NCI-H2171 treated with DMSO at 0.1 percent for 48 hours (cell line): ENCODE measurements around the gene STARD13.

ENCODE experiments used
- DNase-seq: peaks from one replicate; lab custom pipeline; 2025; lab: John Stamatoyannopoulos, UW

STARD13 gene

GRCh38 chr13:33111414-33112110, 174.0 kb downstream of the STARD13 start:
- DNase-seq = no peak

GRCh38 chr13:33110713-33111413, 174.7 kb downstream of the STARD13 start:
- no peak for DNase-seq

GRCh38 chr13:33110386-33110712, 175.2 kb downstream of the STARD13 start:
- DNase-seq = no peak

- DNase-seq = no peak
Observed at GRCh38 chr13:33109801-33110200, 175.8 kb downstream of the STARD13 start.

GRCh38 chr13:33109271-33109697, 176.3 kb downstream of the STARD13 start:
- DNase-seq = no peak

GRCh38 chr13:33108620-33109019, 176.9 kb downstream of the STARD13 start:
- no peak for DNase-seq

GRCh38 chr13:33107361-33107760, 178.2 kb downstream of the STARD13 start:
- no peak for DNase-seq

- DNase-seq = no peak
Observed at GRCh38 chr13:33106656-33107360, 178.7 kb downstream of the STARD13 start.

GRCh38 chr13:33105387-33106005, 180.1 kb downstream of the STARD13 start:
- DNase-seq = no peak

- no peak for DNase-seq
Observed at GRCh38 chr13:33103457-33103856, 182.1 kb downstream of the STARD13 start.

- DNase-seq = no peak
Observed at GRCh38 chr13:33101835-33102234, 183.7 kb downstream of the STARD13 start.

GRCh38 chr13:33100886-33101285, 184.7 kb downstream of the STARD13 start:
- DNase-seq = no peak

- DNase-seq = no peak
Observed at GRCh38 chr13:33099860-33100259, 185.7 kb downstream of the STARD13 start.

- DNase-seq = no peak
Observed at GRCh38 chr13:33096886-33097605, 188.5 kb downstream of the STARD13 start.

- DNase-seq = no peak
Observed at GRCh38 chr13:33092073-33092987, 193.2 kb downstream of the STARD13 start.

- no peak for DNase-seq
Observed at GRCh38 chr13:33091415-33091774, 194.2 kb downstream of the STARD13 start.

GRCh38 chr13:33090755-33091414, 194.7 kb downstream of the STARD13 start:
- no peak for DNase-seq

GRCh38 chr13:33089311-33089710, 196.2 kb downstream of the STARD13 start:
- DNase-seq = no peak

- no peak for DNase-seq
Observed at GRCh38 chr13:33087790-33088189, 197.8 kb downstream of the STARD13 start.

- no peak for DNase-seq
Observed at GRCh38 chr13:33087091-33087490, 198.5 kb downstream of the STARD13 start.
